Measurements from ENCODE around the gene CERT1.

GRCh38 chr5:75472973-75473372, 38.5 kb downstream of the CERT1 start:
- TF ChIP-seq EZH2 (IDR thresholded peaks at IDR 0.05) = no peak
- no peak for TF ChIP-seq POLR2AphosphoS5 (IDR thresholded peaks at IDR 0.05; ENCODE audit: borderline replicate concordance, low read depth, low read length)
